Hepatocyte (in vitro differentiated cells): Measurements from ENCODE around the gene GPHN. TPM values are rescaled to one million over a fixed set of nuclear protein-coding genes. Genes with fewer than 3 reads are reported as not detected.
"Not testable (repeated sequence)": the region's sequence is repeated elsewhere in the genome, so short reads cannot be mapped to it uniquely, and the experiment has no call there.

Experiments
- DNase-seq: peaks from one replicate; pipeline ENCODE4 v3.0.0-alpha.2; 2016; ENCODE audit warnings: low spot score
- H2AFZ ChIP-seq: fragments of 200-600 bp; sonication (generic); 2 replicates; pipeline ENCODE4 v1.6.0; 2016; ENCODE audit warnings: antibody characterized with exemption, mild to moderate bottlenecking
- H3K27ac ChIP-seq: fragments of 200-600 bp; sonication (generic); 2 replicates; pipeline ENCODE4 v1.5.1; 2016; ENCODE audit warnings: mild to moderate bottlenecking
- H3K27me3 ChIP-seq: fragments of 200-600 bp; sonication (generic); 2 replicates; pipeline ENCODE4 v1.6.1; 2016
- H3K36me3 ChIP-seq: fragments of 200-600 bp; sonication (generic); replicated peaks from 2 replicates; pipeline ENCODE4 v1.5.1; 2016; ENCODE audit warnings: low read depth; ENCODE audit not compliant: insufficient read depth
- H3K4me1 ChIP-seq: fragments of 200-600 bp; sonication (generic); 2 replicates; pipeline ENCODE4 v1.5.1; 2016; ENCODE audit warnings: mild to moderate bottlenecking, moderate library complexity; ENCODE audit not compliant: insufficient read depth
- H3K4me2 ChIP-seq: fragments of 200-600 bp; sonication (generic); 2 replicates; pipeline ENCODE4 v1.6.0; 2016
- H3K4me3 ChIP-seq: fragments of 200-600 bp; sonication (generic); 2 replicates; pipeline ENCODE4 v1.5.1; 2016; ENCODE audit warnings: mild to moderate bottlenecking
- H3K79me2 ChIP-seq: fragments of 200-600 bp; sonication (generic); 2 replicates; pipeline ENCODE4 v1.6.0; 2017; ENCODE audit warnings: mild to moderate bottlenecking
- H3K9me2 ChIP-seq: fragments of 200-600 bp; sonication (generic); replicated peaks from 2 replicates; pipeline ENCODE4 v1.6.0; 2017; ENCODE audit warnings: mild to moderate bottlenecking; ENCODE audit not compliant: insufficient read depth
- H3K9me3 ChIP-seq: fragments of 200-600 bp; sonication (generic); 2 replicates; pipeline ENCODE4 v1.5.1; 2016; ENCODE audit warnings: low read depth, mild to moderate bottlenecking
- H4K20me1 ChIP-seq: fragments of 200-600 bp; sonication (generic); 2 replicates; pipeline ENCODE4 v1.6.0; 2016; ENCODE audit warnings: mild to moderate bottlenecking; ENCODE audit not compliant: insufficient read depth, poor library complexity, severe bottlenecking
- CTCF ChIP-seq: fragments of 200-600 bp; sonication (generic); IDR thresholded peaks from 2 replicates; pipeline ENCODE4 v1.5.1; 2016; ENCODE audit warnings: antibody characterized with exemption, mild to moderate bottlenecking; ENCODE audit not compliant: poor library complexity
- EZH2 ChIP-seq: fragments of 200-600 bp; sonication (generic); IDR thresholded peaks from 2 replicates; pipeline ENCODE4 v1.6.1; 2016; ENCODE audit warnings: antibody characterized with exemption, mild to moderate bottlenecking, borderline replicate concordance
- EZH2phosphoT487 ChIP-seq: fragments of 200-600 bp; sonication (generic); IDR thresholded peaks from one replicate; pipeline ENCODE4 v1.6.1; 2018; ENCODE audit warnings: antibody characterized with exemption, mild to moderate bottlenecking, low read depth, moderate library complexity; ENCODE audit not compliant: unreplicated experiment, severe bottlenecking
- WGBS: methylation state at CpG from one replicate; pipeline ENCODE4 v1.1.6; 2016; ENCODE audit warnings: low lambda C conversion rate; ENCODE audit errors: missing lambda C conversion rate; 5-methylcytosine and 5-hydroxymethylcytosine counted together
- polyA plus RNA-seq: library from polyadenylated mRNA; unstranded; fragments of >200 nt; fragmentation: Nextera tagmentation; extraction: Ambion mirVana; gene quantifications from 2 replicates; pipeline ENCODE4 v1.2.1, GENCODE V29; 2016
- total RNA-seq: library from RNA; depleted of rRNA; stranded (reverse); fragments of >200 nt; gene quantifications from 2 replicates; pipeline ENCODE4 v1.2.3, GENCODE V29; 2014

Gene GPHN
- total and polyA plus RNA-seq, 2 experiments from 2014 or later, result 9.3 to 10.7 TPM

- H3K4me2 ChIP-seq, result no peak overlapping the region
- no peak overlapping the region for H3K27ac ChIP-seq
- no peak for DNase-seq
- H2AFZ ChIP-seq, result no peak overlapping the region
- H4K20me1 ChIP-seq, result no peaks in the 10 kb centered on the region
- H3K9me3 ChIP-seq, result no peaks in the 10 kb centered on the region
- TF ChIP-seq EZH2phosphoT487 (no peak), CTCF (no peak), EZH2 (no peak)
- no peaks in the 10 kb centered on the region for H3K79me2 ChIP-seq
- H3K9me2 ChIP-seq, result no peaks in the 10 kb centered on the region
- H3K4me1 ChIP-seq, result no peaks in the 10 kb centered on the region
- no peaks in the 10 kb centered on the region for H3K27me3 ChIP-seq
- no peaks in the 10 kb centered on the region for H3K36me3 ChIP-seq
- H3K4me3 ChIP-seq, result no peak overlapping the region
These were observed 552.6 kb downstream of the GPHN start for GRCh38 chr14:67060546-67060945.

DNA sequence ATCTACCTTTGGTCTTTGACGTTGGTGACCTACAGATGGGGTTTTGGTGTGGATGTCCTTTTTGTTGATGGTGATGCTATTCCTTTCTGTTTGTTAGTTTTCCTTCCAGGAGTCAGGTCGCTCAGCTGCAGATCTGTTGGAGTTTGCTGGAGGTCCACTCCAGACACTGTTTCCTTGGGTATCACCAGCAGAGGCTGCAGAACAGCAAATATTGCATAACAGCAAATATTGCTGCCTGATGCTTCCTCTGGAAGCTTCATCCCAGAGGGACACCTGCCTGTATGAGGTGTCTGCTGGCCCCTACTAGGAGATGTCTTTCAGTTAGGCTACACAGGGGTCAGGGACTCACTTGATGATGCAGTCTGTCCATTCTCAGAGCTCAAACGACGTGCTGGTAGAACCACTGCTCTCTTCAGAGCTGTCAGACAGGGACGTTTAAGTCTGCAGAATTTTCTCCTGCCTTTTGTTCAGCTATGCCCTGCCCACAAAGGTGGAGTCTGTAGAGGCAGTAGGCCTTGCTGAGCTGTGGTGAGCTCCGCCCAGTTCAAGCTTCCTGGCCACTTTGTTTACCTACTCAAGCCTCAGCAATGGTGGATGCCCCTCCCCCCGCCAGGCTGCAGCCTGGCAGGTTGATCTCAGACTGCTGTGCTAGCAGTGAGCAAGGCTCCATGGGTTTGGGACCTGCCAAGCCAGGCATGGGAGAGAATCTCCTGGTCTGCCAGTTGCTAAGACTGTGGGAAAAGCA lies 559.3 kb downstream of the GPHN start:
- 85% methylated on average over 7 of the region's 7 CpGs for WGBS
- H3K27ac ChIP-seq, H3K36me3 ChIP-seq, H3K9me2 ChIP-seq, H3K4me3 ChIP-seq, H4K20me1 ChIP-seq, H3K4me2 ChIP-seq, DNase-seq, H2AFZ ChIP-seq, H3K79me2 ChIP-seq, H3K4me1 ChIP-seq, H3K27me3 ChIP-seq, H3K9me3 ChIP-seq: not testable (repeated sequence)

DNA sequence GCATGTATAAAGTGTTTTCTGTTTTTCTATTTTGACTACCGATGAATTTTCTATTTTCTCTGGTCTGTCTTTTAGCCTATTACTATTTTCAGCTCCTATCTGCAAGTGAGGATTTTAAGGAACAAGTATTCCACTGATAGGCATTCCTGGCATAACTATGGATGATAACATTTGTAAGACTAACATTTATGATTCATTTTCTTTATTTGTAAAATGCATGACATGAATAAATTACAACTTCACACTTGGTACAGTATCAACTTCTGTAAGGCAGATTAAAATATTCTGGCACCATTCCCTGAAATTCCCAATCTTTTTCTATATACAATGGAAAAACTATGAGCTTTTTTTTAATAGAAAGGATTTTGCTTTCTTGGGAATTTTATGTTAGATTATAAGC lies 560.3 kb downstream of the GPHN start:
- 84% methylated on average over 1 of the region's 1 CpG for WGBS
- no peak overlapping the region for H3K27ac ChIP-seq
- H4K20me1 ChIP-seq, result no peaks in the 10 kb centered on the region
- TF ChIP-seq EZH2phosphoT487 (no peak), EZH2 (no peak), CTCF (no peak)
- no peaks in the 10 kb centered on the region for H3K4me1 ChIP-seq
- no peaks in the 10 kb centered on the region for H3K9me3 ChIP-seq
- no peak overlapping the region for H3K4me2 ChIP-seq
- no peak overlapping the region for H3K4me3 ChIP-seq
- H2AFZ ChIP-seq, result no peak overlapping the region
- H3K36me3 ChIP-seq, result no peaks in the 10 kb centered on the region
- H3K27me3 ChIP-seq, result no peaks in the 10 kb centered on the region
- no peaks in the 10 kb centered on the region for H3K9me2 ChIP-seq
- no peak for DNase-seq
- no peaks in the 10 kb centered on the region for H3K79me2 ChIP-seq

- no peaks in the 10 kb centered on the region for H3K4me1 ChIP-seq
- no peak overlapping the region for H3K4me2 ChIP-seq
- WGBS, result 95% methylated on average over 3 of the region's 3 CpGs
- no peaks in the 10 kb centered on the region for H3K9me3 ChIP-seq
- no peaks in the 10 kb centered on the region for H3K36me3 ChIP-seq
- H3K4me3 ChIP-seq, result no peak overlapping the region
- no peaks in the 10 kb centered on the region for H4K20me1 ChIP-seq
- TF ChIP-seq EZH2phosphoT487 (no peak), CTCF (no peak), EZH2 (no peak)
- no peaks in the 10 kb centered on the region for H3K27me3 ChIP-seq
- no peak for DNase-seq
- no peak overlapping the region for H3K27ac ChIP-seq
- H2AFZ ChIP-seq, result no peak overlapping the region
- no peaks in the 10 kb centered on the region for H3K9me2 ChIP-seq
- no peaks in the 10 kb centered on the region for H3K79me2 ChIP-seq
These were observed 563.6 kb downstream of the GPHN start for GRCh38 chr14:67071506-67071905.
